T1000 (cell line): ENCODE data around the gene DBN1.
A peak's percentile ranks its signal among the peaks of the same experiment; 100 is the strongest.
"Not testable (repeated sequence)": the region's sequence is repeated elsewhere in the genome, so short reads cannot be mapped to it uniquely, and the experiment has no call there.

ENCODE experiments used
- DNase-seq: peaks from one replicate; lab custom pipeline; 2025; ENCODE audit warnings: mixed read lengths; lab: John Stamatoyannopoulos, UW

The DBN1 gene

GRCh38 chr5:177429248-177430040, 44.0 kb downstream of the DBN1 start:
- DNase-seq = no peak

GRCh38 chr5:177428574-177429217, 44.7 kb downstream of the DBN1 start:
- no peak for DNase-seq

- no peak for DNase-seq
These were observed 45.4 kb downstream of the DBN1 start for GRCh38 chr5:177427919-177428573.

DNA sequence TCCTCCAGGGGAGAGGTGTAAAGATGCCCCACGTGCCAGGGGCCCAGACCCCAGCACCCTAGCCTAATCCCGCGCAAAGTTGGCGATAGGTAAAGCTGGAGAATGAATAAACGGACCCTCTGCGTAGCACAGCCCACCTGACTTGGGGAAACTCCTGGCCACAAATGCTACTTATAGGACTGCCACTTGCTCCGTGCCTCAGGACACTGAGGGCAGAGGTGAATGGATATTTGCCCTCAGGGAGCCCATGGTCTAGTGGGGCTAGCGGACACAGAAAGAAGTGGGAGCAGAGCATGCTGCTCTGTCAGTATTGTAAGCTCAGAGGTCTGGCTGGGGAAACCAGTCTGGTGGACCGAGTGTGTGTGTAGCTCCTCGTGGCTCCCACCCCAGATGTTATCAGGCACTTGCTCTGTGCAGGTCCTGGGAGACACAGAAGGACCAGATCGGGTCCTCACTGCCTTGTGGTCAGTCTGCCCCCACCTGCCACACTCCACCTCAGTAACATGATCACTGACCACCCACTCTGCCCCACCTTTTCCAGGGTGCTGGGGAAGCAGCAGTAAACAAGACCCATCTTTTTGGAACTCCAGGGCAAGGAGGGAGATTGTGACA, 46.1 kb downstream of the DBN1 start:
- no peak for DNase-seq

DNA sequence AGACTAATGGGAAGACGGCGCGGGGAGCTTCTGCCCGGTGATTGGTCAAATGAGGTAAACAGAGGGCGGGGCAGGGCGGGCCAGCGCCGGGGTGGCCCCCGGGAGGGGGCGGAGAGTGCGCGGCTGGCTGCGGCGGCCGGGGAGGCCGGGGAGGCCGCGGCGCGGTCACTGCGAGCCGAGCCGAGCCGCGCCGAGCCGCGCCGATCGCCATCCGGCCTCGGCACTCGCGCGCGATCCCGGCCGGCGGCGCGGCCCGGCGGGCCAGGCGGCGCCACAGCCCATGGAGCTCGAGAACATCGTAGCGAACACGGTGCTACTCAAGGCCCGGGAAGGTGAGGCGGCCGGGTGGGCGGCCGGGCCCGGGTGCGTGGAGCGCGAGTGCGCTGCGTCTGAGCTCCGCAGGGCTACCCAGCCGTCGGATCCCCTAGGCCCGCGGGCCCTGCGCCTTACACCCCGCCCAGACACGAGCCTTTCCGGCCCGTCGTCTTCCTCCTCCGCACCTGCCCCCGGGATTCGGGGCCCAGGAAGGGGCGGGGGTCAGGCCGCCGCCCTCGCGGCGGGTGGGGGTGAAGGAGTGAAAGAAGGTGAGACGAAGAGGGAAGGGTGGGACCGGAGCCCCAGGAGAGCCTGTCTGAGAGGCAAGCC, 46.7 kb downstream of the DBN1 start, which contains the start of gene GRK6:
Gene GRK6, plus strand, starts transcription at position 111 of the 645 bp plus-strand sequence. Its CDS starts 170 bp downstream, at position 281.
- DNase-seq = no peak

- DNase-seq = peak; percentile 99
These were observed 47.5 kb downstream of the DBN1 start for GRCh38 chr5:177425801-177426565.

DNA sequence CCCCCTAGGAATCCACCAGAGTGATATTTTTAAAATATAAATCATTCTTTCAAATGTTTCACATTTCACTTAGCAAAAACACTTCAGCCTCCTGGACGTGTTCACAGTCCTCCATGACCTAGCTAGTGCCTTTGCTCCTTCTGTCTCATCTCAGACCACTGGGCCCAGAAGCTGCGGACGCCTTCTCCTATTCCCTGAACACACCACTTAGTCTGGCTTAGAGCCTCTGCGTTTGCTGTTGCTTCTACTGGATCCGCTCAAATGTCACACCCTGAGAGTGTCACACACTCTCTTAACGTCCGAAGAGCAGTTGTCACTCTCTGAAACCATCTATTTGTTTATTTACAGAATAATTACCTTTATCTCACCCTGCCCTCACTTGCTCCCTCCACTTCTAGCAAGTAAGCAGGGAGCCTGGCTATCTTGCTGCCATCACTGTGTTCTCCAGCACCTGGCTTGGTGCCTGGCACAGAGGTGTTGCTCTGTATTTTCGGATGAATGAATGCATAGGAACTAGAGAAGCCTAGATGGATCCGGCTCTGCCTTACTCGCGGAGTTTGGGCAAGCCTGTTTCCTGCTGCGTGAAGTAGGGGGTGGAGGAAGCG, 48.1 kb downstream of the DBN1 start:
- DNase-seq = no peak

DNA sequence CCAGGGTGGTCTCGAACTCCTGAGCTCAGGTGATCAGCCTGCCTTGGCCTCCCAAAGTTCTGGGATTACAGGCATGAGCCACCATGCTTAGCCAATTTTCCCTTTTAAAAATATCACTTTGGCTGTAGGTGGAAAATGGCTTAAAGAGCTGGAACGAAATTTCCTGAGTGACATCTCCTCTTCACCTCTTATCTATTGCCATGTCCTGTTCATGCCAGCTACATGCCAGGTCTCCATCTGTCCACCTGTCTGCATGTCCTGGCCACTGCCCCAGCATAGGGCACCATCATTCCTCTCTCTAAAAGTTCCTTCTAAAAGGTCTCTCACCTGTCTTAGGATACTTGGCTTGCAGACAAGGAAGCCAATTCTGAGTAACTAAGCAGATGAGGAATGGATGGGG, 49.8 kb downstream of the DBN1 start:
- DNase-seq = no peak

- DNase-seq = no peak
These were observed 52.2 kb downstream of the DBN1 start for GRCh38 chr5:177421062-177421798.

- not testable (repeated sequence) for DNase-seq
These were observed 53.0 kb downstream of the DBN1 start for GRCh38 chr5:177420472-177420871.

- DNase-seq = no peak
These were observed 54.4 kb downstream of the DBN1 start for GRCh38 chr5:177419046-177419445.

DNA sequence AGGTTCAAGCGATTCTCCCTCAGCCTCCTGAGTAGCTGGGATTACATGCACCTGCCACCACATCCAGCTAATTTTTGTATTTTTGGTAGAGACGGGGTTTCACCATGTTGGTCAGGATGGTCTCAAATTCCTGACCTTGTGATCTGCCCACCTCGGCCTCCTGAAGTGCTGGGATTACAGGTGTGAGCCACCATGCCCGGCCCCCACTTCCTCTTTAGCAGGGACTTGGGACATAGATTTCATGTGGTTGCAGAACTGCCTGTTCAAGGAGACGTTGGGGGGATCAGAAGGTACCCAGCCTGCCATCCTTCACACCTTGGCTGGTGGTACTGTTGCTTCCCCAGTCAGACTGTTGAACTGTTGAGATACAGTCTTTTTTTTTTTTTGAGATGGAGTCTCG, 56.4 kb downstream of the DBN1 start:
- not testable (repeated sequence) for DNase-seq

DNA sequence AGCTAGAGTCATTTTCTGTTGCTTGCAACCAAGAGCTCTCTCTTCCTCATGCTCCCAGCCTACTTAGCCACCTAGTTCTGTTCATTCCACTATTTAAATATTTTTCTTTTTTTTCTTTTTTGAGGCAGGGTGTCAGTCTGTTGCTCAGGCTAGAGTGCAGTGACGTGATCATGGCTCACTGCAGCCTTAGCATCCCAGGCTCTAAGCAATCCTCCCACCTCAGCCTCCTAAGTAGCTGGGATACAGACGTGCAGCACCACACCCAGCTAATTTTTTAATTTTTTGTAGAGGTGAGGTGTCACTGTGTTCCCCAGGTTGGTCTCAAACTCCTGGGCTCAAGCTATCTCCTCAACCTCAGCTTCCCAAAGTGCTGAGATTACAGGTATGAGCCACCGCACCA, 59.0 kb downstream of the DBN1 start:
- DNase-seq = no peak

- no peak for DNase-seq
These were observed 60.7 kb downstream of the DBN1 start for GRCh38 chr5:177412603-177413233.

- no peak for DNase-seq
These were observed 62.9 kb downstream of the DBN1 start for GRCh38 chr5:177410575-177410974.

GRCh38 chr5:177409043-177409801, 64.2 kb downstream of the DBN1 start, which contains the start of gene F12:
F12 (minus strand) TSS chr5:177409564; CDS start chr5:177409527, 37 bp downstream.
- DNase-seq = no peak
